Measurements from ENCODE around the gene RFC1.

Gene RFC1

DNA sequence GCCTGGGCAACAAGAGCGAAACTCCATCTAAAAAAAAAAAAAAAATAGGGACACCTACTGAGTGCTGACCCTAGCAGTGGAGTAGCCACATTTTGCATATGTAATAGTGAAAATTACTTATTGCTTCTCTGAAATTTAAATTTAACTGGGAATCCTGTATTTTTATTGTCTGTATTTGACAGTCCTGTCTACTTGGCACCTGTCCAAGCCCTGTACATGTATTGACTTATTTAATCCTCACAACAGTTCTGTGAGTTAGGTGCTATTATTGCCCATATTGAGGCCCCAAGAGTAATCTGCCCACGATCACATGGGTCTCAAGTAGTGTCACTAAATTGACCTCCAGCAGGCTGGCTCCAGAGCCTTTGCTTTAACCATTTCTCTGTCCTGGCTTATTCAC lies 102.3 kb downstream of the RFC1 start:
- Histone ChIP-seq H3K4me1 (ENCODE audit: control insufficient read depth, insufficient read depth, low read length) (no peaks in the 10 kb centered on the region), H3K9me3 (ENCODE audit: control insufficient read depth, low read length) (no peaks in the 10 kb centered on the region)
- DNase-seq (ENCODE audit: low read depth) = no peak

DNA sequence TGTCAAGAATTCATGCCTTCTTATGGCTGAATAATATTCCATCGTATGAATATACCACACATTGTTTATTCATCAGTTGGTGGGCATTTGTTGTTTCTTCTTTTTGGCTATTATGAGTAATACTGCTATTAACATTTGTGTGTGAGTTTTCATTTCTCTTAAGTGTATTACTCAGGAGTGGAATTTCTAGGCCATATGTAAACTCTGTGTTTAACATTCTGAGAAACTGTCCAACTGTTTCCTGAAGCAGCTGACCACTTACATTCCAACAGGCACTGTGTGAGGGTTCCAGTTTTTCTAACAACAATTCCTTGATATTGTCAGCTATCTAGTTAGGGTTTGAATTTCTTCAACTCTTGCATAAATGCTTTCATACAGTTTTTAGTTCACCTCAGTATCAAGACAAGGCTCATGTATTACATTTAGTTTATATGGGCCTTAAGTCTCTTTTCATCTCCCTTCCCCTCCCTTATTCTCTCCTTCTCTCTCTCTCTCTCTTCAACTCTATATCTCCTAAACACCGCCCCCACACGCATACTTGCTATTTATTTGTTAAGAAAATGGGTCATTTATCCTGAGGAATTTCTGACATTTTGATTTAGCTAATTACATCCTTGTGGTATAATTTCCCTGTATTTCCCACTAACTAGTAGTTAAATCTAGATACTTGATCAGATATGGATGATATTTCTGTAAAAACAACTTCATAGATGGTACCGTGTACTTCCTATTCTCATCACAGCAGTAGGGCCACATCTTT lies 106.4 kb downstream of the RFC1 start:
- peak; percentile 34 for DNase-seq (ENCODE audit: low read depth)
- H3K27me3 ChIP-seq (replicated peaks; ENCODE audit: control insufficient read depth, insufficient read depth, low read length) = no peaks in the 10 kb centered on the region
- H3K4me3 ChIP-seq (ENCODE audit: low read length) = no peak overlapping the region
- no peak overlapping the region for H3K9ac ChIP-seq (ENCODE audit: low read length)
- no peaks in the 10 kb centered on the region for H3K4me1 ChIP-seq (ENCODE audit: control insufficient read depth, insufficient read depth, low read length)
- H3K36me3 ChIP-seq (ENCODE audit: control insufficient read depth, insufficient read depth, low read length, severe bottlenecking) = peaks cover 47% of the 10 kb centered on the region
- H3K9me3 ChIP-seq (ENCODE audit: control insufficient read depth, low read length) = no peaks in the 10 kb centered on the region

More for the DNA sequence above, 102.3 kb downstream of the RFC1 start:
- Histone ChIP-seq H3K9ac (ENCODE audit: low read length) (no peak overlapping the region), H3K27me3 (replicated peaks; ENCODE audit: control insufficient read depth, insufficient read depth, low read length) (no peaks in the 10 kb centered on the region), H3K4me3 (ENCODE audit: low read length) (no peak overlapping the region), H3K36me3 (ENCODE audit: control insufficient read depth, insufficient read depth, low read length, severe bottlenecking) (peaks cover 33% of the 10 kb centered on the region)

DNA sequence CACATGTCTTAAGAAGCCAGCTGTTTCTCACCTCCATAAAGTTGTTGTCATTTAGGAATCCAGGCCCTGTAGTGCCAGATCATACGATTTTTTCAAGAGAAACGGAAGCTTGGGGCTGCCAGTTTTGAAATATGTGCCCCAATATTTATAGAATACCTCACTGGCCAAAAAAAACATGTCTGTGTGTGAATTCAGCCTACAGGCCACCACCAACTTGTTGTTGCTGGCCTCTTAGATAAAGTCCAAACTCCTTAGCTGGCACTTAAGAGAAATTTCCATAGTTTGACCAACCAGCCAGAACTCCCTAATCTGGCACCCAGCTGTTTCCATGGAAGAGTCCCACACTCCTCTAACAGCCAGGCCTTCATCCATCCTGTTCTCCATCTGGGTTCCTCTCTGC lies 109.7 kb downstream of the RFC1 start:
- H3K9ac ChIP-seq (ENCODE audit: low read length) = no peak overlapping the region
- peak; percentile 12 for DNase-seq (ENCODE audit: low read depth)
- no peaks in the 10 kb centered on the region for H3K9me3 ChIP-seq (ENCODE audit: control insufficient read depth, low read length)
- no peaks in the 10 kb centered on the region for H3K4me1 ChIP-seq (ENCODE audit: control insufficient read depth, insufficient read depth, low read length)
- H3K27me3 ChIP-seq (replicated peaks; ENCODE audit: control insufficient read depth, insufficient read depth, low read length) = no peaks in the 10 kb centered on the region
- H3K36me3 ChIP-seq (ENCODE audit: control insufficient read depth, insufficient read depth, low read length, severe bottlenecking) = peaks cover 52% of the 10 kb centered on the region
- H3K4me3 ChIP-seq (ENCODE audit: low read length) = no peak overlapping the region

DNA sequence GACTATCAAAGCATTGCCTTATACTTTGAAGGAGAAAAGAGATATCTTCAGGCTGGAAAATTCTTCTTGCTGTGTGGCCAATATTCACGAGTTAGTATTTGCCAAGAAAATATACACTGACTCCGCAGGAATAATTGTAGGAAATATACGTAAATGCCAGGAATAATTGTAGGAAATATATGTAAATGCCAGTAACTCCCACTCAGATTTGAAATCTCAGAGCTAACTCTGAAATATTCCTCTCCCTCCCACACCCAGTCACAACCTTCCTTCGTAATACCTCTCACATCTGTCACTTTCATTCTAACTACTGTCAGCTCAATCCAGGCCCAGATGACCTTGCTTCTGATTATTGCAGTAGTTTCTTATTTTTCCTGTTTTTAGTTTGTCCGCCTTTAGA lies 110.3 kb downstream of the RFC1 start:
- H3K9me3 ChIP-seq (ENCODE audit: control insufficient read depth, low read length) = no peaks in the 10 kb centered on the region

DNA sequence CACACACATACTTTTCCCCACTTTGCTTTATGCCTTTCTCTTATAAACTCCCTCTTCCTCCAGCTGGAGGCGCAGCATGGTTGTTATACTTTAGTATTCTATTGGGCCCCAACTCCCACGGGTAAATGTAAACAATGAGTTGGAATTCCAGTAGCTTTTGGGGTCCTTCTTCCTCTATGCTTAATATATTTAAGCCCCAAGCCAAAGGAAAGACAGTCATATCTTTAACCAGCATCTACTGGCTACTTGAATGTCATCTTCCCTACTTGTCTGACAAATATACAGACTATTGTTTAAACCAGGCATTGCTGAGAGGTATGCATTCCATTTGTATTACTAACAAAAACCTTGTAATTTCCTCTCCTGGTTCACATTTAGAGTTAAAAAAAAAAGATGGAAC lies 110.9 kb downstream of the RFC1 start:
- peaks cover 43% of the 10 kb centered on the region for H3K36me3 ChIP-seq (ENCODE audit: control insufficient read depth, insufficient read depth, low read length, severe bottlenecking)
- no peaks in the 10 kb centered on the region for H3K9me3 ChIP-seq (ENCODE audit: control insufficient read depth, low read length)
- H3K27me3 ChIP-seq (replicated peaks; ENCODE audit: control insufficient read depth, insufficient read depth, low read length) = no peaks in the 10 kb centered on the region
- DNase-seq (ENCODE audit: low read depth) = peak; percentile 30
- H3K4me1 ChIP-seq (ENCODE audit: control insufficient read depth, insufficient read depth, low read length) = no peaks in the 10 kb centered on the region
- no peak overlapping the region for H3K9ac ChIP-seq (ENCODE audit: low read length)
- no peak overlapping the region for H3K4me3 ChIP-seq (ENCODE audit: low read length)

More for the DNA sequence above, 110.3 kb downstream of the RFC1 start:
- Histone ChIP-seq H3K4me1 (ENCODE audit: control insufficient read depth, insufficient read depth, low read length) (no peaks in the 10 kb centered on the region), H3K36me3 (ENCODE audit: control insufficient read depth, insufficient read depth, low read length, severe bottlenecking) (peaks cover 48% of the 10 kb centered on the region), H3K27me3 (replicated peaks; ENCODE audit: control insufficient read depth, insufficient read depth, low read length) (no peaks in the 10 kb centered on the region), H3K4me3 (ENCODE audit: low read length) (no peak overlapping the region), H3K9ac (ENCODE audit: low read length) (no peak overlapping the region)
- DNase-seq (ENCODE audit: low read depth) = no peak

DNA sequence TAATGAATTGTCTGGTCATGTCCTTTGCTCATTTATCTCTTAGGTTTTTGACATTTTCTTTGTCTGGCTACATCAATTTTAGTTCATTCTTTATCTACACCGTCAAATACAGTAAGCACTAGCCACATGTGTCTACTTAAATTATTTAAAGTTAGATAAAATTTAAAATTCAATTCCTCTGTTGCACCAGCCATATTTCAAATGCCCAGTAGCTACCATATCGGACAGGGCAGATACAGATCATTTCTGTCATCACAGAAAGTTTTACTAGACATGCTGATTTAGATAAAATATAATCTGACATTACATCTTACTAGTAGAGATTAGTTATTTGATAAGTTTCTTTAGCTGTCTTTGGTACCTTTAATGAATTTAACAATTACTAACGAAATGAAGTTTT lies 122.7 kb downstream of the RFC1 start:
- Histone ChIP-seq H3K9ac (ENCODE audit: low read length) (no peak overlapping the region), H3K4me1 (ENCODE audit: control insufficient read depth, insufficient read depth, low read length) (no peaks in the 10 kb centered on the region), H3K9me3 (ENCODE audit: control insufficient read depth, low read length) (no peaks in the 10 kb centered on the region), H3K36me3 (ENCODE audit: control insufficient read depth, insufficient read depth, low read length, severe bottlenecking) (peaks cover 27% of the 10 kb centered on the region), H3K27me3 (replicated peaks; ENCODE audit: control insufficient read depth, insufficient read depth, low read length) (no peaks in the 10 kb centered on the region), H3K4me3 (ENCODE audit: low read length) (no peak overlapping the region)
- no peak for DNase-seq (ENCODE audit: low read depth)
